Ishikawa (cell line): ENCODE results near the gene MMS19.

Experiments
- CEBPB ChIP-seq: IDR thresholded peaks from 2 replicates; pipeline ENCODE4 v1.6.1; 2012
- CREB1 ChIP-seq: IDR thresholded peaks from 2 replicates; pipeline ENCODE4 v1.6.1; 2012; ENCODE audit warnings: low read depth
- EGR1 ChIP-seq: IDR thresholded peaks from 2 replicates; pipeline ENCODE4 v1.6.1; 2012
- EP300 ChIP-seq: IDR thresholded peaks from 2 replicates; pipeline ENCODE4 v1.6.1; 2012; ENCODE audit warnings: borderline replicate concordance
- FOXM1 ChIP-seq: IDR thresholded peaks from 2 replicates; pipeline ENCODE4 v1.6.1; 2012; ENCODE audit warnings: low read depth, borderline replicate concordance
- MAX ChIP-seq: IDR thresholded peaks from 2 replicates; pipeline ENCODE4 v1.6.1; 2012
- NFIC ChIP-seq: IDR thresholded peaks from 2 replicates; pipeline ENCODE4 v1.6.1; 2012
- RAD21 ChIP-seq: IDR thresholded peaks from 2 replicates; pipeline ENCODE4 v1.6.1; 2012; ENCODE audit warnings: low read depth
- REST ChIP-seq: IDR thresholded peaks from 2 replicates; pipeline ENCODE4 v1.6.1; 2012; ENCODE audit warnings: low read depth, mild to moderate bottlenecking
- TAF1 ChIP-seq: IDR thresholded peaks from 2 replicates; pipeline ENCODE4 v1.6.1; 2012; ENCODE audit warnings: low read depth, mild to moderate bottlenecking
- TCF12 ChIP-seq: IDR thresholded peaks from 2 replicates; pipeline ENCODE4 v1.6.1; 2012; ENCODE audit warnings: low read depth
- TEAD4 ChIP-seq: IDR thresholded peaks from 2 replicates; pipeline ENCODE4 v1.6.1; 2012
- USF1 ChIP-seq: IDR thresholded peaks from 2 replicates; pipeline ENCODE4 v1.6.1; 2012
- YY1 ChIP-seq: IDR thresholded peaks from 2 replicates; pipeline ENCODE4 v1.6.1; 2012; ENCODE audit warnings: low read depth
- ZBTB7A ChIP-seq: IDR thresholded peaks from 2 replicates; pipeline ENCODE4 v1.6.1; 2012; ENCODE audit warnings: low read depth

Gene MMS19

GRCh38 chr10:97522937-97523336, 24.7 kb upstream of the MMS19 start:
- TF ChIP-seq YY1 (no peak), EGR1 (no peak), CREB1 (no peak), RAD21 (no peak), MAX (no peak), TEAD4 (no peak), FOXM1 (no peak), TAF1 (no peak), CEBPB (no peak), EP300 (no peak), NFIC (no peak), TCF12 (no peak), USF1 (no peak), REST (no peak), ZBTB7A (no peak)

GRCh38 chr10:97522071-97522470, 23.8 kb upstream of the MMS19 start:
- no peak for TF ChIP-seq ZBTB7A
- TF ChIP-seq USF1 = no peak
- TF ChIP-seq YY1 = no peak
- TF ChIP-seq EP300 = no peak
- no peak for TF ChIP-seq TEAD4
- no peak for TF ChIP-seq TCF12
- no peak for TF ChIP-seq CREB1
- no peak for TF ChIP-seq MAX
- TF ChIP-seq CEBPB = no peak
- no peak for TF ChIP-seq REST
- no peak for TF ChIP-seq TAF1
- no peak for TF ChIP-seq EGR1
- no peak for TF ChIP-seq NFIC
- TF ChIP-seq RAD21 = no peak
- TF ChIP-seq FOXM1 = no peak

- no peak for TF ChIP-seq USF1
- TF ChIP-seq REST = no peak
- TF ChIP-seq YY1 = no peak
- TF ChIP-seq TEAD4 = peak; percentile 69; the same call in 1 of the 2 replicates
- peak; percentile 51; the same call in 1 of the 2 replicates for TF ChIP-seq TCF12
- no peak for TF ChIP-seq ZBTB7A
- peak; percentile 47 for TF ChIP-seq RAD21
- TF ChIP-seq NFIC = peak; percentile 28; the same call in 1 of the 2 replicates
- no peak for TF ChIP-seq EGR1
- TF ChIP-seq TAF1 = no peak
- TF ChIP-seq CREB1 = no peak
- no peak for TF ChIP-seq CEBPB
- no peak for TF ChIP-seq FOXM1
- peak; percentile 56; the same call in 1 of the 2 replicates for TF ChIP-seq MAX
- TF ChIP-seq EP300 = peak; percentile 51; the same call in 1 of the 2 replicates
These were observed 22.9 kb upstream of the MMS19 start for GRCh38 chr10:97520978-97521761.
